Colonic mucosa (tissue), 4 donors: ENCODE data around the gene SYTL3. TPM values are rescaled to one million over a fixed set of nuclear protein-coding genes. Genes with fewer than 3 reads are reported as not detected.

ENCODE experiments used
- DNase-seq: peaks from one replicate; pipeline ENCODE4 v3.0.0-alpha.2; 2020
- H3K27ac ChIP-seq: fragments of 200-600 bp; one replicate; pipeline ENCODE4 v1.8.0; 2021
- H3K27me3 ChIP-seq: fragments of 200-600 bp; one replicate; pipeline ENCODE4 v1.8.0; 2021
- H3K36me3 ChIP-seq: fragments of 200-600 bp; one replicate; pipeline ENCODE4 v1.8.0; 2021
- H3K4me1 ChIP-seq: fragments of 200-600 bp; one replicate; pipeline ENCODE4 v1.8.0; 2021; ENCODE audit warnings: mild to moderate bottlenecking
- H3K4me3 ChIP-seq: fragments of 200-600 bp; one replicate; pipeline ENCODE4 v1.8.0; 2021
- H3K9ac ChIP-seq, 2 donors: one replicate each; pipeline ENCODE4 v1.7.0; 2013; ENCODE audit warnings: control low read depth in 2 of 2, low read depth in 2 of 2, low read length in 2 of 2
- H3K9me3 ChIP-seq: fragments of 200-600 bp; one replicate; pipeline ENCODE4 v1.8.0; 2021
- CTCF ChIP-seq: fragments of 200-600 bp; IDR thresholded peaks from one replicate; pipeline ENCODE4 v1.8.0; 2022; ENCODE audit warnings: antibody characterized with exemption, mild to moderate bottlenecking
- intact Hi-C: fragments of 100-400 bp; cut with DNase I; formaldehyde crosslinking; loops from one replicate; pipeline ENCODE4 v1.14.1; 2022
- total RNA-seq, 2 donors: library from RNA; stranded (reverse); fragmentation: NEBNext Ultra II Directional in 1 of 2; extraction: Animal tissue kit (Norgen Biotek cat#: 25700) in 1 of 2; gene quantifications; one replicate each; pipeline ENCODE4 v1.2.1, GENCODE V29; 2021
- donor health status: healthy.
- donor health status: DM: no; HTN: no; CAD: no.
- donor health status: DM: no; HTN: no; CAD: no.

Gene SYTL3
- total RNA-seq, 2 donors from 2014 or later: 1.1 to 3.1 TPM

GRCh38 chr6:158760618-158761250 is 110.9 kb downstream of the SYTL3 start:
- Histone ChIP-seq H3K9me3 (no peaks in the 10 kb centered on the region), H3K4me3 (no peak overlapping the region), H3K9ac (no peak overlapping the region), H3K4me1 (no peaks in the 10 kb centered on the region), H3K36me3 (no peaks in the 10 kb centered on the region), H3K27me3 (no peaks in the 10 kb centered on the region), H3K27ac (no peak overlapping the region)
- intact Hi-C loops: no loop called here
- no peak for TF ChIP-seq CTCF
- no peak for DNase-seq

GRCh38 chr6:158761746-158762145 is 111.9 kb downstream of the SYTL3 start:
- no peak for DNase-seq
- intact Hi-C loops: no loop called here
- no peak for TF ChIP-seq CTCF
- H3K9ac ChIP-seq: no peak overlapping the region
- no peaks in the 10 kb centered on the region for H3K4me1 ChIP-seq
- no peak overlapping the region for H3K4me3 ChIP-seq
- H3K36me3 ChIP-seq: no peaks in the 10 kb centered on the region
- H3K9me3 ChIP-seq: no peaks in the 10 kb centered on the region
- H3K27ac ChIP-seq: no peak overlapping the region
- H3K27me3 ChIP-seq: no peaks in the 10 kb centered on the region

GRCh38 chr6:158762787-158763433 is 113.1 kb downstream of the SYTL3 start:
- H3K4me3 ChIP-seq: no peak overlapping the region
- TF ChIP-seq CTCF: no peak
- H3K4me1 ChIP-seq: no peaks in the 10 kb centered on the region
- H3K9ac ChIP-seq: no peak overlapping the region
- no peaks in the 10 kb centered on the region for H3K9me3 ChIP-seq
- H3K27me3 ChIP-seq: no peaks in the 10 kb centered on the region
- no peak for DNase-seq
- no peak overlapping the region for H3K27ac ChIP-seq
- no peaks in the 10 kb centered on the region for H3K36me3 ChIP-seq
- intact Hi-C loops: no loop called here

- peaks cover 5% of the 10 kb centered on the region for H3K36me3 ChIP-seq
- no peak overlapping the region for H3K27ac ChIP-seq
- no peak overlapping the region for H3K4me3 ChIP-seq
- no peak for TF ChIP-seq CTCF
- H3K27me3 ChIP-seq: no peaks in the 10 kb centered on the region
- no peaks in the 10 kb centered on the region for H3K4me1 ChIP-seq
- no peak overlapping the region for H3K9ac ChIP-seq
- H3K9me3 ChIP-seq: no peaks in the 10 kb centered on the region
- DNase-seq: no peak
- intact Hi-C loops: no loop called here
Observed at GRCh38 chr6:158763434-158764182, 113.8 kb downstream of the SYTL3 start.

GRCh38 chr6:158764183-158764849 is 114.5 kb downstream of the SYTL3 start:
- H3K27me3 ChIP-seq: no peaks in the 10 kb centered on the region
- H3K9me3 ChIP-seq: no peaks in the 10 kb centered on the region
- peaks cover 12% of the 10 kb centered on the region for H3K36me3 ChIP-seq
- no peak for DNase-seq
- no peaks in the 10 kb centered on the region for H3K4me1 ChIP-seq
- no peak overlapping the region for H3K9ac ChIP-seq
- H3K27ac ChIP-seq: no peak overlapping the region
- no peak overlapping the region for H3K4me3 ChIP-seq
- intact Hi-C loops: no loop called here
- no peak for TF ChIP-seq CTCF
